PFSK-1 (cell line): ENCODE data around the gene MYEOV.

ENCODE experiments used
- POLR2AphosphoS5 ChIP-seq: IDR thresholded peaks from 2 replicates; pipeline ENCODE4 v1.6.1; 2012; ENCODE audit warnings: low read depth, mild to moderate bottlenecking, control low read depth, low read length, moderate library complexity
- TAF1 ChIP-seq: IDR thresholded peaks from 2 replicates; pipeline ENCODE4 v1.6.1; 2012; ENCODE audit warnings: low read length, control low read depth, borderline replicate concordance; ENCODE audit not compliant: insufficient read depth
- TF ChIP-seq, protein P1 (sequence below), 2 experiments: IDR thresholded peaks; 2 replicates each; pipeline versions ENCODE4 v1.6.1 to v1.8.0; 2011 to 2012; ENCODE audit warnings: low read depth in 2 of 2, low read length in 2 of 2, control low read depth in 1 of 2, inconsistent platforms in 1 of 2, mild to moderate bottlenecking in 1 of 2, moderate library complexity in 1 of 2; ENCODE audit not compliant: insufficient read depth in 1 of 2

DNA sequence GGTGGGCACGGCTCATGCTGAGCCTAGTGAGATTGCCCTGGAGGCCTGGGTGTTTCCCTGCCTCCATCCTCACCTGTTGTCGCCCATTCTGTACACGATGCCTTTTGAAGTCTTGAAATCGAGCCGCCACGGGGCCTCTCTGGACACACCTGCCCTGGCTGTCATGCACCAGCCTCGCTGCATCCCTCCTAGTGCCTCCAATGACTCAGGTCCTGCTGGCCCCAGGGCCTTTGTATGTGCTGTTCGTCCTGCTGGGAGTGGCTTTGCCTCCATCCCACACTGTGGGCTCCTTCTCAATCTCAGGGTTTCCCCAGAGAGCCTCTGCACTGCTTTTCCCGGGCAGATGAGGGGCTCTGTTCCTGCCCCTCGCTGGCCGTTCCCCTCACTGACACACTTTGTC, 8.9 kb upstream of the MYEOV start:
- TF ChIP-seq, protein P1, sequence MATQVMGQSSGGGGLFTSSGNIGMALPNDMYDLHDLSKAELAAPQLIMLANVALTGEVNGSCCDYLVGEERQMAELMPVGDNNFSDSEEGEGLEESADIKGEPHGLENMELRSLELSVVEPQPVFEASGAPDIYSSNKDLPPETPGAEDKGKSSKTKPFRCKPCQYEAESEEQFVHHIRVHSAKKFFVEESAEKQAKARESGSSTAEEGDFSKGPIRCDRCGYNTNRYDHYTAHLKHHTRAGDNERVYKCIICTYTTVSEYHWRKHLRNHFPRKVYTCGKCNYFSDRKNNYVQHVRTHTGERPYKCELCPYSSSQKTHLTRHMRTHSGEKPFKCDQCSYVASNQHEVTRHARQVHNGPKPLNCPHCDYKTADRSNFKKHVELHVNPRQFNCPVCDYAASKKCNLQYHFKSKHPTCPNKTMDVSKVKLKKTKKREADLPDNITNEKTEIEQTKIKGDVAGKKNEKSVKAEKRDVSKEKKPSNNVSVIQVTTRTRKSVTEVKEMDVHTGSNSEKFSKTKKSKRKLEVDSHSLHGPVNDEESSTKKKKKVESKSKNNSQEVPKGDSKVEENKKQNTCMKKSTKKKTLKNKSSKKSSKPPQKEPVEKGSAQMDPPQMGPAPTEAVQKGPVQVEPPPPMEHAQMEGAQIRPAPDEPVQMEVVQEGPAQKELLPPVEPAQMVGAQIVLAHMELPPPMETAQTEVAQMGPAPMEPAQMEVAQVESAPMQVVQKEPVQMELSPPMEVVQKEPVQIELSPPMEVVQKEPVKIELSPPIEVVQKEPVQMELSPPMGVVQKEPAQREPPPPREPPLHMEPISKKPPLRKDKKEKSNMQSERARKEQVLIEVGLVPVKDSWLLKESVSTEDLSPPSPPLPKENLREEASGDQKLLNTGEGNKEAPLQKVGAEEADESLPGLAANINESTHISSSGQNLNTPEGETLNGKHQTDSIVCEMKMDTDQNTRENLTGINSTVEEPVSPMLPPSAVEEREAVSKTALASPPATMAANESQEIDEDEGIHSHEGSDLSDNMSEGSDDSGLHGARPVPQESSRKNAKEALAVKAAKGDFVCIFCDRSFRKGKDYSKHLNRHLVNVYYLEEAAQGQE (IDR thresholded peaks at IDR 0.05; ENCODE audit: insufficient read depth in 1 of 2, low read depth in 2 of 2, low read length in 2 of 2): no peak
- TF ChIP-seq TAF1 (no peak), POLR2AphosphoS5 (no peak)
